IPS DF 19.7 (cell line): ENCODE measurements around the gene OR2V1.
"Not testable (repeated sequence)": the region's sequence is repeated elsewhere in the genome, so short reads cannot be mapped to it uniquely, and the experiment has no call there.

ENCODE experiments used
- DNase-seq: peaks from one replicate; pipeline ENCODE4 v3.0.0-alpha.2; 2013; ENCODE audit warnings: low read depth, low spot score

Gene OR2V1

DNA sequence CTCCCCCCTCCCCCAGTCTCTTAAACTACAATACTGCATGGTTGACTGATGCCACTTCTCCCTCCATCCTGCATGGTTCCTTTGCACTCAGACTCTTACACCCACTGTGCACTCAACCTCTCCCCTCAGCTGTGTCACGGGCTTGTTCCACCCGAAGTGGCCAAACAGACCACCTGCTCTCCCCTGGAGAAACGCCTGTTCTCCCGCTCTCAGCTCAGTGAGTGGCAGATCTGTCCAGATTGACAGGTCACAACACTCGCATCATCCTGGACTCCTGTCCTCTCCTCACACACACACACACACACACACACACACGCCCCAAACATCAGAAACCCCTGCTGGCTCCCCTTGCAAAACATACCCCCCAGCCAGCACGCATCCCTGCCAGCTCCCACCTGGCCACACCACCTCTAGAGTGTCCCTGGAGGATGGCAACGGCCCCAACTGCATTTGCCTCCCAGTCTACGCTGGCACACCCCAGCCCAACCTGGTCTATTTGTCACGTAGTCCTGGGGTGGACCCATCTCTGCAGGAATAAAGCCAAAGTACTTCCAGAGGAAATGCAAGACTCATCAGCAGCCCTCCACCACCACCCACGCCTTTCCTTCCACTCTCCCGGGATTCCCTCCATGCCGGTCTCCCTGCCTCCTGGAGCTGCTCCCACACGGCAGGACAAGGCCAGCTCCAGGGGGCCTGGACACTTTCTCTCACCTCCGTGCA lies 2.9 kb downstream of the OR2V1 start:
- DNase-seq = no peak

DNA sequence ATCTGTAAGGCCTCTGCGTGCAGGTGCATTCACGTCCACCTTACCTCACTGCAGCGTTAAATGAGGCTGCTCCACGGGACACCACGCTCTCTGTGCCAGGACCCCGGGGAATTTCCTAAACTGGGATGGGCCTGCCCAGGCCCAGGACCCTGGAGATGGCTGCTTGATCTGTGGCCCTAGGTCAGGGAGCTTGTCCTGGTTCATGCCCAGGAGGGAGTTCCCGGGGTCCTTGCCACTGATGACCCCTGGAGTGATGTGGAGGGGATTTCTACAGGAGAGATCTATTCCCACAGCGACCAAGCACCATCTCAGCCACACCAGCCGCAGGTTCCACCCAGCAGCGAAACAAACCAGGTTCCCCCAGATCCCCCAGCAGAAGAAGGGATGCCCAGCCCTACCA lies 3.5 kb downstream of the OR2V1 start:
- DNase-seq = no peak

DNA sequence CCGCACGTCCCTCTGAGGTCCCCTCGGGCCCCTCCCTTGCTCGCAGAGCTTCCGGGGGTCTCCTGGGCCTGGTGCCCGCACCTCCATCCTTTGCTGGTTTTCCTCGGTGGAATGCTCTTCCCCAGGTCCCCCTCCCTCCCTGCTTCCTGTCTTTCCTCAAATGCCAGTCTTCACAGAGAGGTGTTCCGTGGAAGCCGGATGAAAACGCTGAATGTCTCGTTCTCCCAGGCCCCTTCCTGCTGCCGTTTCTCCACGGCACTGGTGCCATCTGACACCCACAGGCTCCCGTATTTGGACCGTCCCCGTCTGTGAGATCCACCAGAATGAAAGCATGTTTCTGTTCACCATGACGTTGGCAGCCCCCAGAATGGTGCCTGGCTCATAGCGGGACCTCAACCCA lies 4.1 kb downstream of the OR2V1 start:
- DNase-seq = no peak

DNA sequence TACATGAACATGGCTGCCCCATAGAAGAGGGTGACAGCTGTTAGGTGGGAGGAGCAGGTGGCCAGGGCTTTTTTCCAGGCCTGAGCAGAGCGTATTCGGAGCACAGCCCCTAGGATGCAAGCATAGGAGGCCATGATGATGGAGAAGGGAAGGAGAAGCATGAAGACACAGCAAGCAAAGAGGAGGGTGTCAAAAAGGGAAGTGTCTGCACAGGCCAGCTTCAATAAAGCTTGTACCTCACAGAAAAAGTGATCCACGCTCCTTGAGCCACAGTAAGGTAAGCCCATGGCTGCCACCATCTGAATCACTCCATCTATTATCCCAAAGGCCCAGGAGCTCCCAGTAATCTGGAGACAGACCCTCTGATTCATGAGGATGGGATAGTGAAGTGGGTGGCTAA lies 6.4 kb downstream of the OR2V1 start:
- no peak for DNase-seq

DNA sequence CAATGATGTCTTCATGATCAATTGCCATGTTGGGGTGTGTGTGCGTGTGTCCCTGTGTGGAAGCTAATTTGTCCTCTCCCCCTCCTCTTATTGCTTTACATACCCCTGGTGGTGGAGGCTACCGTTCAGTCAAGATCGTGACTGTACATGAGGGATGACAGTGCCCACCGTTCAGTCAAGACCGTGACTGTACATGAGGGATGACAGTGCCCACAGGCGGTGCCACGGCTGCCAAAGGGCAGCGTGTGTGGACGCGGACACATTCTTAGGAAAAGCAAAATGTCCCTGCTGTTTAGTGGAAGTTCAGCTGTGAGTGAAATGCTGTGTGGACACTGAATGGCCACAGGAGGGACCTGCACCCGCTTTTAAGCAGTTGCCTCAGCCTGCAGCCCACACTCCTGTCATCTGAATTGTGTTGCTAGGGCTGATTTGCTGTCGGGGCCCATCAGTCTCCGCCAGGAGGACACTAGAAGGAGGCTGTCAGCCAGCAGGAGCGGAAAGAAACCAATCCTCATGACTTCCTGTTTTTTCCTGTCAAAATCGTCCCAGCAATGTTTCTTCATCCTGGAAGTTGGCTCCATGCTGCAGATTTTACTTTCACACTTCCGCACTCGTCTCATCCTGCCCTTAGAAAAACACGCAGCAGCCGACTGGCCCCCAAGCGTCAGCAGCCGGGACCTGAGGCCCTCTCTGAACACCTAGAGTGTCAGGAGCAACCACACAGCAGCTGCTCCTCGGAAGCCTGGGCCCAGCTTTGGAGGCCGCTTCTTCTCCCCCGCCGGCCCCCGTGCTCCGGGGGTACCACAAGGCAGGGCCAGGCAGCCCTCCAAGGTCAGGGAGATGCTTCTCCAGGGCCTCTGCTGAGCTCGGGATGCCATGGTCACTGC lies 9.1 kb downstream of the OR2V1 start:
- no peak for DNase-seq

DNA sequence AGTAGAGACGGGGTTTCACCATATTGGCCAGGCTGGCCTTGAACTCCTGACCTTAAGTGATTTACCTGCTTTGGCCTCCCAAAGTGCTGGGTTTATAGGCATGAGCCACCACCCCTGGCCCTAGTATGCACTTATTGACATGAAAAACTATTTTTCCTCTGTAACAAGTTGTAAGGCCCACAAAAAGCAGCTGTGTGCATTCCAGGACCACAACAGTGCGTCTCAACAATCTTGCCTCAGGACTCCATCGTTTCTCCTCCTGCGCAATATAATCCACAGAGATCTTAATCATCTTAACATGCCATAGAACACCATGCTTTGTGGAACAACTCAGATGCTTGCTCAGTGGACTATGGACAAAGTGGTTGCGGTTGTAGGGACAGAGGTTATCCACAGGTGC lies 10.2 kb downstream of the OR2V1 start:
- DNase-seq = no peak

DNA sequence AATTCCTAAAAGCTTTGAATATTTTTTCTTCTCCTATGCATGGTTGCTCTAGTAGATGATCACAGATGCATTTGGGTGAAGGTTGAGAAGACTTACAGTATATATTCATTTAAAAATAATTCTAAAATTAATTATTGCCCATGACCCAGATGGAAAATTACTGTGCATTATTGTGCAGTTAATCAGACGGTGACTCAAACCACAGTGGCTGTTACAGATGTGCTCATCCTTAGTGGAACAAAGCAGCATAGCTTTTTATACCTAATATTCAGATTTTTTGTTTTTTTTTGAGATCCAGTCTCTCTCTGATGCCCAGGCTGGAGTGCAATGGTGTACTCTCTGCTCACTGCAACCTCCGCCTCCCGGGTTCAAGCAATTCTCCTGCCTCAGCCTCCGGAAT lies 10.7 kb downstream of the OR2V1 start:
- no peak for DNase-seq

DNA sequence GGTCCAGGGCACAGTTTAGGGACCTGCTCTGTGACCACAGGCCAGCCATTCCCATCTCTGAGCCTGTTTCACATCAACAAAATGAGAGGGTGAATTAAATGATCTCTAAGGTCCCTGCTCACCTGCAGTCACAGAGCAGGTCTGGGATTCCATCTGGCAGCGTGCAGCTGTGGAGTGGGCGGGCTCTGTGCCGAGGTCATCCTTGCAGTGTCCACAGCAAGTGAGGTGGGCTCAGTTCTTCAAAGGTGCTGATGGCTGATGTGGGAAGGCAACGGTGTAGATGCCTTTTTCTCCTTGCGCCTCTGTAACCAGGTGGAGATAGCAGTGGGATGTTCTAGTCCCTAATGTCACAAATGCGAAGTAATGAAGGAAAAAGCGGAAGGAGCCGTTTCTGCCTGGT lies 11.9 kb downstream of the OR2V1 start:
- DNase-seq = no peak

DNA sequence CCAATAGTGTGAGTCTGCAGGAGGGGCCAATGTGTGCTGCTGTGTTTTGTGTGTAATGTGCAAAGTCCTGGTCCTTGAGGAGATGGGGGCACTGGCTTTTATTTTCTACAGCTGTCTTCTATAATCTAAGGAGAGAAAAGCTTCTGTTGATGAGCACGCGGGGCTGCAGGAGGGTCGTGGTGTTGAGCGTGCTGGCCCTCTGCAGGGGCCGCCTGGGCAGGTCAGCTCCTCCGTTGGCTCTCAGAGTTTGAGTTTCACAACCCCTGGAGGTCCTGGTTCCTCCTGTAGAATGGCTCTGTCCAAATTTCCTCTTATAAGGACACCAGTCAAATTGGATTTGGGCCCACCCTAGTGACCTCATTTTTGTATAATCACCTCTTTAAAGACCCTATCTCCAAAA lies 12.6 kb downstream of the OR2V1 start:
- DNase-seq = no peak

DNA sequence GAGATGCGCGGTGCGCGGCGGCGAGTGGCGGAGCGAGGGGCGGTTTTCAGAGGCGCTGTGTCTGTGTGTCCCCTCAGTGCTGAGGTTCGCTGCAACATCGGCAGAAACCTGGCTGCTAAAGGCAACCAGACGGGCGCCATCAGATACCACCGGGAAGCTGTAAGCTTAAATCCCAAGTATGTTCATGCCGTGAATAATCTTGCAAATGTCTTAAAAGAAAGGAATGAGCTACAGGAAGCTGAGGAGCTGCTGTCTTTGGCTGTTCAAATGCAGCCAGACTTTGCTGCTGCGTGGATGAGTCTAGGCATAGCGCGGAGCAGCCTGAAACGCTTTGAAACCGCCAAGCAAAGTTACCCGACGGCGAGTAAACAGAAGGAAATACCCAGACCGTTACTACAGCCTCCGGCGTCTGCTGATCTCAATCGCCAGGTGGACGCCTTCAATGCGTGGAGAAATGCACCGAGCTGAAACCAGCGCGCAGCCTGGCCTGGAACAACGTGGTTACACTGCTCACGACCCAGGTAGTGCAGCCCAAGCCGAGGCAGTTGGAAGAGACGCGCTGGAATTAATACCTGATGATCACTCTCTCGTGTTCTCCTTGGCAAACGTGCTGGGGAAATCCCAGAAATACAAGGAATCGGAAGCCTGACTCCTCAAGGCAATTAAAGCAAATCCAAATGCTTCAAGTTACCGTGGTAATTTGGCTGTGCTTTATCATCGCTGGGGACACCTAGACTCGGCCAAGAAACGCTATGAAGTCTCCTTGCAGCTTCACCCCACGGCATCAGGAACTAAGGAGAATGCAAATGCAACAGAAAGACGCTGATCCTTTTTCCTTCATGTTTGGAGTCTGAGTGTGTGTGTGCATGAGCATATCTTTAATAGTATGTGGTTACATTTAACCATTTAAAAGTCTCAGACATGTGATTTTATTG lies 15.9 kb downstream of the OR2V1 start:
- no peak for DNase-seq

DNA sequence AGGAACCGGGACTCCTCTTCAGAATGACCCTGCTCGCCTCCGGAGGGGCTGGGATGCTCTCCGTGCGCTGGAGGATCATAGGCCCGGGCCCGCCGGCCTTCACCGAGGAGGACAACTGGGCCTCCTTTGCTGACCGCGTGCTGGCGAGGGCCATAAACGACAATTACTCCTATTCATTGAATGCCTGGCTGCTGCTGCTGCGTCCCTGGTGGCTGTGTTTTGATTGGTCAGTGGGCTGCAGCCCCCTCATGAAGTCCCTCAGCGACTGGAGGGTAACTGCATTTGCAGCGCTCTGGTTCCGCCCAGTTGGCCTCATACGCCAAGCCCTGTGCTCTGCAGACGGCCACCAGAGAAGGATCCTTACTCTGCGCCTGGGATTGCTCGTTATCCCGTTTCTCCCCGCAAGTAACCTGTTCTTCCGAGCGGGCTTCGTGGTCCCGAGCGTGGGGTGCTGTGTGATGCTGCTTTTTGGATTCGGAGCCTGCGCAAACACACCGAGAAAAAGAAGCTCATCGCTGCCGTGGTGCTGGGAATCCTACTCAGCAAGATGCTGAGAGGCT lies 16.6 kb downstream of the OR2V1 start:
- DNase-seq = no peak

DNA sequence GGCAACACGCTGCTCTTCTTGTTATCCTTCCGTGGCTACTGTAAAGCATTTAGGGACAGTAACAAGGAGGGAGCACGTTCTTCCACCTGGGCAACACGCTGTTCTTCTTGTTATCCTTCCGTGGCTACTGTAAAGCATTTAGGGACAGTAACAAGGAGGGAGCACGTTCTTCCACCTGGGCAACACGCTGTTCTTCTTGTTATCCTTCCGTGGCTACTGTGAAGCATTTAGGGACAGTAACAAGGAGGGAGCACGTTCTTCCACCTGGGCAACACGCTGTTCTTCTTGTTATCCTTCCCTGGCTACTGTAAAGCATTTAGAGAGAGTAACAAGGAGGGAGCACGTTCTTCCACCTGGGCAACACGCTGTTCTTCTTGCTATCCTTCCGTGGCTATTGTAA lies 17.4 kb downstream of the OR2V1 start:
- DNase-seq = not testable (repeated sequence)

DNA sequence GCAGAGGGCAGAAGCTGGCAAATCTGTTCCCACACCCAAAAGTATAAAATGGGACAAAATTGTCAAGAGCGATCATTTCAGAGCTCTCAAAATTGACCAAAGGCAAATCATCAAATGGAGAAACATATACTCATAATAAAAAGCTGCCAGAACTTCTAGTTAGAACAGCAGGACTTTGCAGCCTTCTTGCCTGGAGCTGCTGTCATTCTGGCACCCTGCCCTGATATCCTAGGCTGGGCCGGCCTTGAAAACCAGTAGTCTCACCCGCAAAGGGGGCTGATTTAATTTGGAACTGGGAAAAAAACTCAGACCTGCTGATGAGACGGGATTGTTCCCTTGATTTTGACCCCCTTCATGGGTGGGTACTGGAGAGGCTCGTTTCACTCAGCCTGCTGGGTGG lies 18.5 kb downstream of the OR2V1 start:
- DNase-seq = no peak

DNA sequence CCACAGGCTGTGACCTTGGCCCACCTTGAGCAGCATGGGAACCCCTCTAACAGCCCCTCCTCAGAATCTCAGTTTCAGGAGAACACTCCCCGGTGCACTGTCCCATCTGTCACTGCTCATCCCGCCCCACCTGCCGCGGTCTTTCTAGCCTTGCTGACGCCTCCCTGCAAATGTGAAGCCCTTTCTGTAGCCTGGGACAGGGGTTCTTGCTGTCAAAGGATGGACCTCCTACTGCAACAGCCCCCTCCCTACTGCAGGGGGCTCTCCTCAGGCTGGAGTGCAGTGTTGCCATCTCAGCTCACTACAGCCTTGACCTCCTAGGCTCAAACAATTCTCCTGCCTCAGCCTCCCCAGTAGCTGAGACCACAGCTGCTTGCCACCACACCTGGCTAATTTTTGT lies 20.0 kb downstream of the OR2V1 start:
- no peak for DNase-seq

DNA sequence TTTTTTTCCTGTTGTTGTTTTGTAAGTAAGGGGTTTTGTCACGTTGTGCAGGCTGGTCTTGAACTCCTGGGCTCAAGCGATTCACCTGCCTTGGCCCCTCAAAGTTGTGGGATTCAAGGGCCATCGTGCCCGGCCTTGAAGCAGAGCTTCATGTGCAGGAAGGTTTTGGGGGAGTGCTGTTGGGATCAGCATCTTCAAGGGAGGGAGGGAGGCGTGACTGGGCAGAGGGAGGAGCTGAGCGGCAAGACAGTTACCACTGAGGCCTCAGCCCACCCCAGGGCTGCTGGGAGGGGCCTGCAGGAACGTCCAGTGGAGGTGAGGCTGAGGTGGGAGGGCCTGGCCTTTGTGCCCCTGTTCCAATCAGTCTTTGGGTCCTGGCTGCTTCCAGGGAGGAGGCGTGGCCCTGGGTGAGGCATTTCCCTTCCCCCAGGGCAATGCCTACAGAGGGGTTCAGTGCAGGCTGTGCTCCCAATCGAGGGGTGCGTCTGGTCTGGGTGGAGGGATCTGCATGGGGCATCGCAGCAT lies 21.4 kb downstream of the OR2V1 start:
- DNase-seq = peak; percentile 68

DNA sequence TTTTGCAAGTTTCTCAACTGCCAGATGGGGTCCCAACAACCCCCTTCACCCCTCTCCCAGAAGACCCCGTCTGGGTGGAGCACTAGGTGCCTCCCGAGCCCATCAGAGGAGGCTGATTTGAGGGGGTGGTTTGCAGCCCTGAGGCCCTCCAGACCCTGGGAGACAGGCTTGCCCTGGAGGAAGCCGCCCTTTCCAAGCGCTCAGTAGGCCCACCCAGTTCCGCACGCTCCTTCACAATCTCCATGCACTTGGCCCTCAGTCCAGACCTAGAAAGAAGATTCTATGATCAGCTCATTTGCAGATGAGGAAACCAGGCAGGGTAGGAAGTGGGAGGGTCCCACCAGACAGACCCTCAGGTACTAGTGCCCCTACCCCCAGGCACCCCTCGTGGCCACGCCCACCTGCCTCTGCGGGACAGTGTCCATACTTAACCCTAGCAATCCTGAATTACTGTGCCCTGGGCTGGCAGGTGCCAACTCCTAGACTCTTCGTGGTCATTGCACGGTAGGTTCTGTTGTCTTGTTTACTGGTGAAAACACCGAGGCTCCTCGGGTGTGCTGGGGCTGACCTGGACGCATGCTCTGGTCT lies 22.3 kb downstream of the OR2V1 start:
- DNase-seq = no peak

DNA sequence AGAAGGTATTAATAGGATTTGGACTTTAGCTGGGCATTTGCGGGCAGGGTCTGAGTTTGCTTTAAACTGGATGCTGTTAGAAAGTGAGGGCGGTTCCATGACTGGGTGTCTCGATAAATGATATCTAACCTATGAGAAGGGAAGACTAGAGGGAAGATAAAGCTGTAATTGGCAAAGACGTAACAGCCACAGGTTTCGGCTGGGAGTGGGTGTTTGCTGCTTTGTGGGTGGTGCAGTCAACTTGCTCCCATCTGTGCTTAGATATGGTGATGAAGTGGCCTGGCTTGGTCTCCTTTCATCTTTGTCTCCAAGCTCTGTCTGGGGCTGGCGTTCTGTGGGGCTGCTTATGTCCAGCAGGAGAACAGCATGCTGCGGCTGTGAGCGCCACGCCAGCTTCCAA lies 23.3 kb downstream of the OR2V1 start:
- no peak for DNase-seq

DNA sequence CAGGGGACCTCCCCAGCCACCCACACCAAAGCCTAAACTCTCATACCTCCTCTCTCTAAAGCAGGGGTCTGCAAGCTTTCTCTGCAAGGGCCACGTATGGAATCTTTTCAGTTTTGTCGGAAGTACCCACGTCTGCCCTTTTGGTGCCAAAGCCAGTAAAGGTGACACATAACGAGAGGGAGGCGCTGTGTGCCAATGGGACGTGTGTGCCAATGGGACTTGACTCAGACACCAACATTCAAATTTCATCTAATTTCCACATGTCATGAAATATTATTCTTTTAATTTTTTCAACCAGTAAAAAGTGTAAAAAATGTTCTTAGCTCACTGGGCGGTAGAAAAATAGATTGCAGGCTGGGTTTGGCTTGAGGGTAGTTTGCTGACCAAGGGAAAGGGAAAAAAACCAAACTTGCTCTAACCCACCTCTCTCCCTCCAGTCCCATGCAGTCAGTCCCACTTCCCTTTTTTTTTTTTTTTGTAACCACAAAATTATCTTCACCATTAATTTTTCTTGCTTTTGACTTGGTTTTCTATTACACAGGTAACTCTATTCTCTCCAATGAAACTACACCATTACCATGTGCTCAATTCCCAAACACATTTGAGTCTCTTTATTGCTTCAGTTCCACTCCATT lies 25.5 kb downstream of the OR2V1 start:
- no peak for DNase-seq

DNA sequence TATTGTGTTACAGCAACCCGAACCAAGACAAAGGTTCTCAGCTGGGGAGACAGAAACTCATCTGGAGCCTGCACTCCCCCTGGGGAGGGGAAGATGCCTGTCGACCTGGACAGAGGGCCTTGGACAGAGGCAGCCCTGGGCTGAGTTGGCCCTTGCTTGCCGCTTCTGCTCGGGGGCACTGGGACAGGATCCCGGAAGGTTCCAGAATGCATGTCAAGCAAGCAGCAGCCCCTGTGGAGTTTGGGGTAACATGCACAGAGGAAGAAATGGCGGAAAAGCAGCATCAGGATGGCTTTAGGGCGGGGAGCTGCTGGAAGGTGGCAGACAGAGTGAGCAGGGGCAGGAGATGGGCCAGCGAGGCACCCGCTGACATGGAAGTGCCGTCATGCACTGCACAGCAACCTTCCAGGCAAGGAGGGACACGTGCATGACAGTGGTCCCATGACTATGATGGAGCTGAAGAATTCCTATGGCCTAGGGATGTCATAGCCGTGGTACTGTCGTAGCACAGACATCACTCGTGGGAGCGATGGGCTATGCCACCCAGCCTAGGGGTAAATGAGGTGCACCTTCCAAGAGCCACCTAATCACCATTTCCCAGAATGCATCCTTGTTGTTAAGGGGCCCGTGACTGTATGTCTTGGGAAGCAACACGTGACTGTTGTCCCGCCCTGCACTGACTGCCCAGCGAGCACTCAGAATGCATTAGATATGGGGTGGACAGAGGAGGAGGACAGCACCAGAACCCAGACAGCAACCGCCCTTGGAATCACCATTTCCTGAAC lies 26.2 kb downstream of the OR2V1 start:
- not testable (repeated sequence) for DNase-seq

DNA sequence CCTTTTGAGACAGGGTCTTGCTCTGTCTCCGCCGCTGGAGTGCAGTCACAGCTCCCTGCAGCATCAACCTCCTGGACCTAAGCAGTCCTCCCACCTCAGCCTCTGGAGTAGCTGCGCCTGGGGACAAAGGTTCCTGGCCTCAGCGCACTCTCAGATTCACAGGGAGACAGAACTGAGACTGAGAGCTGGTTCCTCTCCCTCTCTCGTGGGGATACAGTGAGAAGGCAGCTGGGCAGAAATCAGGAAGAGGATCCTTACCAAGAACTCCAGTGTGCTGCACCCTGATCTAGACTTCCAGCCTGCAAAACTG lies 26.8 kb downstream of the OR2V1 start:
- DNase-seq = not testable (repeated sequence)
